ENCODE measurements around the gene RNF115. TPM values are rescaled to one million over a fixed set of nuclear protein-coding genes. Genes with fewer than 3 reads are reported as not detected.

The RNF115 gene
- total RNA-seq, 1 donor from 2014 or later, result 8.5 TPM

GRCh38 chr1:145806844-145807243, 17.1 kb downstream of the RNF115 start:
- TF ChIP-seq CTCF (IDR thresholded peaks at IDR 0.05; ENCODE audit: insufficient read depth, low read length, poor library complexity, severe bottlenecking), result no peak
- Histone ChIP-seq H3K4me3 (ENCODE audit: low read depth, low read length) (no peak overlapping the region), H3K27me3 (ENCODE audit: control insufficient read depth, insufficient read depth, low read length) (no peaks in the 10 kb centered on the region), H3K36me3 (ENCODE audit: control insufficient read depth, insufficient read depth, low read length) (no peaks in the 10 kb centered on the region)
- DNase-seq (ENCODE audit: low read depth), result no peak

- Histone ChIP-seq H3K36me3 (ENCODE audit: control insufficient read depth, insufficient read depth, low read length) (no peaks in the 10 kb centered on the region), H3K27me3 (ENCODE audit: control insufficient read depth, insufficient read depth, low read length) (no peaks in the 10 kb centered on the region), H3K4me3 (ENCODE audit: low read depth, low read length) (no peak overlapping the region)
- no peak for TF ChIP-seq CTCF (IDR thresholded peaks at IDR 0.05; ENCODE audit: insufficient read depth, low read length, poor library complexity, severe bottlenecking)
- DNase-seq (ENCODE audit: low read depth), result no peak
Measured at GRCh38 chr1:145806408-145806807, 17.5 kb downstream of the RNF115 start.

GRCh38 chr1:145805057-145805456, 18.8 kb downstream of the RNF115 start:
- H3K27me3 ChIP-seq (ENCODE audit: control insufficient read depth, insufficient read depth, low read length), result no peaks in the 10 kb centered on the region
- no peak for TF ChIP-seq CTCF (IDR thresholded peaks at IDR 0.05; ENCODE audit: insufficient read depth, low read length, poor library complexity, severe bottlenecking)
- no peak overlapping the region for H3K4me3 ChIP-seq (ENCODE audit: low read depth, low read length)
- no peak for DNase-seq (ENCODE audit: low read depth)
- no peaks in the 10 kb centered on the region for H3K36me3 ChIP-seq (ENCODE audit: control insufficient read depth, insufficient read depth, low read length)

GRCh38 chr1:145804235-145805045, 19.5 kb downstream of the RNF115 start:
- TF ChIP-seq CTCF (IDR thresholded peaks at IDR 0.05; ENCODE audit: insufficient read depth, low read length, poor library complexity, severe bottlenecking), result no peak
- no peak overlapping the region for H3K4me3 ChIP-seq (ENCODE audit: low read depth, low read length)
- no peak for DNase-seq (ENCODE audit: low read depth)
- H3K27me3 ChIP-seq (ENCODE audit: control insufficient read depth, insufficient read depth, low read length), result no peaks in the 10 kb centered on the region
- H3K36me3 ChIP-seq (ENCODE audit: control insufficient read depth, insufficient read depth, low read length), result no peaks in the 10 kb centered on the region

- Histone ChIP-seq H3K4me3 (ENCODE audit: low read depth, low read length) (no peak overlapping the region), H3K36me3 (ENCODE audit: control insufficient read depth, insufficient read depth, low read length) (no peaks in the 10 kb centered on the region), H3K27me3 (ENCODE audit: control insufficient read depth, insufficient read depth, low read length) (no peaks in the 10 kb centered on the region)
- no peak for DNase-seq (ENCODE audit: low read depth)
- no peak for TF ChIP-seq CTCF (IDR thresholded peaks at IDR 0.05; ENCODE audit: insufficient read depth, low read length, poor library complexity, severe bottlenecking)
Measured at GRCh38 chr1:145799806-145800205, 24.1 kb downstream of the RNF115 start.

GRCh38 chr1:145796753-145797152, 27.1 kb downstream of the RNF115 start:
- Histone ChIP-seq H3K4me3 (ENCODE audit: low read depth, low read length) (no peak overlapping the region), H3K36me3 (ENCODE audit: control insufficient read depth, insufficient read depth, low read length) (no peaks in the 10 kb centered on the region), H3K27me3 (ENCODE audit: control insufficient read depth, insufficient read depth, low read length) (no peaks in the 10 kb centered on the region)
- DNase-seq (ENCODE audit: low read depth), result no peak
- TF ChIP-seq CTCF (IDR thresholded peaks at IDR 0.05; ENCODE audit: insufficient read depth, low read length, poor library complexity, severe bottlenecking), result no peak
